ENCODE results near the gene BNIP1. TPM values are rescaled to one million over a fixed set of nuclear protein-coding genes. Genes with fewer than 3 reads are reported as not detected.

BNIP1 gene
- total RNA-seq, 1 donor from 2014 or later: 17.4 TPM

DNA sequence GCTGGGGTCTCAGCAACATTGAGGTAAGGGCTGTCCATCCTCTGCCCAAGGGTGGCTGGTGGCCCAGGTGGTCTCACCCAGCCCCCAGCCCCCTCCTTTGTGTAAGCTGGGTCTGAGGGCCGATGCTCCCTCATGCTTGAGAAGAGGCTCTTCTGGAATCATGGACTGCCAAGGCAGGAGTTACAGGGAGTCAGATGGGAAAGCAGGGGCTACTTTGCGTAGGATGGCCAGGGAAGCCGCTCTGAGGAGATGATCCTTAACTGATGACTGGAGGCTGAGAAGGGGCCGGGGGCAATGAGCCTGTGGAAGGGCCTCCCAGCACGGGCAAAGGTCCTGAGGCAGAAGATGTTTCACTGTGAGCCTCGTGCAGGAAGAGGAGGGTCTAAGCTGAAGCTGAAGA lies 67.0 kb downstream of the BNIP1 start:
- DNase-seq (ENCODE audit: low read depth) (no peak), FAIRE-seq (no peak)
- no peak overlapping the region for H3K4me3 ChIP-seq (ENCODE audit: low read depth, low read length)
- TF ChIP-seq, protein P1, sequence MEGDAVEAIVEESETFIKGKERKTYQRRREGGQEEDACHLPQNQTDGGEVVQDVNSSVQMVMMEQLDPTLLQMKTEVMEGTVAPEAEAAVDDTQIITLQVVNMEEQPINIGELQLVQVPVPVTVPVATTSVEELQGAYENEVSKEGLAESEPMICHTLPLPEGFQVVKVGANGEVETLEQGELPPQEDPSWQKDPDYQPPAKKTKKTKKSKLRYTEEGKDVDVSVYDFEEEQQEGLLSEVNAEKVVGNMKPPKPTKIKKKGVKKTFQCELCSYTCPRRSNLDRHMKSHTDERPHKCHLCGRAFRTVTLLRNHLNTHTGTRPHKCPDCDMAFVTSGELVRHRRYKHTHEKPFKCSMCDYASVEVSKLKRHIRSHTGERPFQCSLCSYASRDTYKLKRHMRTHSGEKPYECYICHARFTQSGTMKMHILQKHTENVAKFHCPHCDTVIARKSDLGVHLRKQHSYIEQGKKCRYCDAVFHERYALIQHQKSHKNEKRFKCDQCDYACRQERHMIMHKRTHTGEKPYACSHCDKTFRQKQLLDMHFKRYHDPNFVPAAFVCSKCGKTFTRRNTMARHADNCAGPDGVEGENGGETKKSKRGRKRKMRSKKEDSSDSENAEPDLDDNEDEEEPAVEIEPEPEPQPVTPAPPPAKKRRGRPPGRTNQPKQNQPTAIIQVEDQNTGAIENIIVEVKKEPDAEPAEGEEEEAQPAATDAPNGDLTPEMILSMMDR (IDR thresholded peaks at IDR 0.05; ENCODE audit: insufficient read depth, low read length, severe bottlenecking): no peak
- no peaks in the 10 kb centered on the region for H3K36me3 ChIP-seq (ENCODE audit: control insufficient read depth, insufficient read depth, low read length)
- H3K27me3 ChIP-seq (ENCODE audit: control insufficient read depth, insufficient read depth, low read length): no peaks in the 10 kb centered on the region

DNA sequence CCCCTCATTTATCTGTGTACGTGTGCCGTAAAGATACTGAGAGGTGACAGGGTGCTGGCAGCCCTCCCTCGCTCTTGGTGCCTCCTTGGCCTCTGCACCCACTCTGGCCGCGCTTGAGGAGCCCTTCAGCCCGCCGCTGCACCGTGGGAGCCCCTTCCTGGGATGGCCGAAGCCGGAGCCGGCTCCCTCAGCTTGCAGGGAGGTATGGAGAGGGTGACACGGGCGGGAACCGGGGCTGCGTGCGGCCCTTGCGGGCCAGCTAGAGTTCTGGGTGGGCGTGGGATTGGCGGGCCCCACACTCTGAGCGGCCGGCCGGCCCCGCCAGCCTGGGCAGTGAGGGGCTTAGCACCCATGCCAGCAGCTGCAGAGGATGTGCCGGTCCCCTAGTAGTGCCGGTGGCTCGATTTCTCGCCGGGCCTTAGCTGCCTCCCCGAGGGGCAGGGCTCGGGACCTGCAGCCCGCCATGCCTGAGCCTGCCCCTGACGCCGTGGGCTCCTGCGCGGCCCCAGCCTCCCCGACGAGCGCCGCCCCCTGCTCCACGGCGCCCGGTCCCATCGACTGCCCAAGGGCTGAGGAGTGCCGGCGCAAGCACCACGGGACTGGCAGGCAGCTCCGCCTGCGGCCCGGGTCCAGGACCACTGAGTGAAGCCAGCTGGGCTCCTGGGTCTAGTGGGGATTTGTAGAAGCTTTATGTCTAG lies 69.1 kb downstream of the BNIP1 start:
- H3K27me3 ChIP-seq (ENCODE audit: control insufficient read depth, insufficient read depth, low read length): no peaks in the 10 kb centered on the region
- TF ChIP-seq, protein P1 (IDR thresholded peaks at IDR 0.05; ENCODE audit: insufficient read depth, low read length, severe bottlenecking): no peak
- FAIRE-seq (no peak), DNase-seq (ENCODE audit: low read depth) (no peak)
- no peaks in the 10 kb centered on the region for H3K36me3 ChIP-seq (ENCODE audit: control insufficient read depth, insufficient read depth, low read length)
- no peak overlapping the region for H3K4me3 ChIP-seq (ENCODE audit: low read depth, low read length)

Other genes with a start within 250 kb of the BNIP1 start
- gene RPL26L1, start 185.1 kb upstream of the BNIP1 start, total RNA-seq: 44.8 and 52.9 TPM in 2 replicates
- 189 and 254 TPM in 2 replicates for gene ATP6V0E1, start 160.8 kb upstream of the BNIP1 start, total RNA-seq
- 6.3 and 9.5 TPM in 2 replicates for gene CREBRF, start 88.2 kb upstream of the BNIP1 start, total RNA-seq
- gene NKX2-5, start 90.7 kb downstream of the BNIP1 start, total RNA-seq: not detected in 2 replicates
- 310 and 440 TPM in 2 replicates for gene STC2, start 183.9 kb downstream of the BNIP1 start, total RNA-seq